Heart right ventricle (tissue), 16 donors: ENCODE measurements around the gene CCNL1. TPM values are rescaled to one million over a fixed set of nuclear protein-coding genes. Genes with fewer than 3 reads are reported as not detected.

ENCODE experiments used
- ATAC-seq, 8 donors: fragments of 200-7000 bp; cut with Tn5 transposase; one replicate each; pipeline ENCODE4 v1.9.1; 2020; ENCODE audit warnings: mild to moderate bottlenecking in 8 of 8, moderate library complexity in 8 of 8, moderate number of reproducible peaks in 1 of 8
- DNase-seq, 2 donors: peaks; one replicate each; pipeline ENCODE4 v3.0.0-alpha.2; 2020
- H3K27ac ChIP-seq, 10 donors: fragments of 200-600 bp; sonication (generic) in 2 of 10; one replicate each; pipeline versions ENCODE4 v1.5.0 to v1.8.0; 2020 to 2022; ENCODE audit warnings: mild to moderate bottlenecking in 3 of 10
- H3K27me3 ChIP-seq, 7 donors: fragments of 200-600 bp; one replicate each; pipeline ENCODE4 v1.8.0; 2021 to 2022; ENCODE audit warnings: mild to moderate bottlenecking in 2 of 7
- H3K36me3 ChIP-seq, 9 donors: fragments of 200-600 bp; sonication (generic) in 1 of 9; one replicate each; pipeline versions ENCODE4 v1.5.0 to v1.8.0; 2020 to 2022; ENCODE audit warnings: mild to moderate bottlenecking in 2 of 9
- H3K4me1 ChIP-seq, 9 donors: fragments of 200-600 bp; sonication (generic) in 1 of 9; one replicate each; pipeline versions ENCODE4 v1.5.0 to v1.8.0; 2020 to 2022; ENCODE audit warnings: mild to moderate bottlenecking in 4 of 9
- H3K4me3 ChIP-seq, 10 donors: fragments of 200-600 bp; sonication (generic) in 2 of 10; one replicate each; pipeline versions ENCODE4 v1.5.0 to v1.8.0; 2020 to 2022; ENCODE audit warnings: mild to moderate bottlenecking in 7 of 10, moderate library complexity in 2 of 10
- H3K9me3 ChIP-seq, 11 donors: fragments of 200-600 bp in 10 of 11; sonication (generic) in 2 of 11; one replicate each; pipeline versions ENCODE4 v1.5.0 to v1.8.0; 2013 to 2022; ENCODE audit warnings: mild to moderate bottlenecking in 2 of 11, control low read depth in 1 of 11, moderate library complexity in 1 of 11
- CTCF ChIP-seq, 9 donors: fragments of 200-600 bp; sonication (generic) in 2 of 9; IDR thresholded peaks; one replicate each; pipeline versions ENCODE4 v1.5.0 to v1.8.0; 2021 to 2022; ENCODE audit warnings: antibody characterized with exemption in 9 of 9, mild to moderate bottlenecking in 5 of 9, moderate library complexity in 1 of 9
- WGBS, 2 donors: extraction: QIAGEN DNeasy Blood & Tissue Kit; methylation state at CpG; one replicate each; pipeline ENCODE4 v1.1.7; 2013; ENCODE audit warnings: inconsistent platforms in 1 of 2; 5-methylcytosine and 5-hydroxymethylcytosine counted together
- intact Hi-C, 10 donors: fragments of 100-400 bp; cut with DNase I; formaldehyde crosslinking; loops; one replicate each; pipeline versions ENCODE4 v1.11.1 to v1.14.2; 2022
- polyA plus RNA-seq, 2 donors: library from polyadenylated mRNA; stranded (reverse); fragments of 200-250 nt; gene quantifications; one replicate each; pipeline ENCODE4 v1.2.3, GENCODE V29; 2013
- total RNA-seq, 10 donors: library from RNA; stranded (reverse); fragmentation: NEBNext Ultra II Directional in 3 of 10; extraction: Animal tissue kit (Norgen Biotek cat#: 25700) in 3 of 10; gene quantifications; one replicate each; pipeline versions ENCODE4 v1.2.1 to v1.2.4, GENCODE V29; 2021 to 2023
- donor health status: Arrhythmogenic right ventricular cardiomyopathy.
- donor health status: ischemic (EF 13 %, LVEDD 7.1; RV severe dilation, severe dysfunction).
- donor health status: healthy with polysubstance abuse.
- donor health status: DM: no; HTN: yes; CAD: no.
- donor health status: DM: no; HTN: no; CAD: no.
- donor health status: ischemic (EF 25% LVEDD 6.9; RV normal size, moderate dysfunction).
- donor health status: ischemic (EF 25% LVEDD 5.7; RV mildly dilated, moderate dysfunction).
- donor health status: healthy.
- donor health status: DM: yes; HTN: yes; CAD: no.
- donor health status: Ischemic cardiomyopathy.
- donor health status: ischemic (EF 35%, LVEDD 5.7; RV mildly dilated, moderate dysfunction).
- donor health status: nonischemic (EF 11% LVEDD 7.7; RV severe dilation, severe dysfunction).
- donor health status: DM: yes; HTN: yes; CAD: no.
- donor health status: PGD.
- donor health status: ischemic (EF 29% LVEDD 5.4; RV normal size, mild dysfunction).
- donor health status: nonischemic (EF 23%, LVEDD 6.1; RV moderate dilation, normal function).

The CCNL1 gene
- total and polyA plus RNA-seq, 12 donors: 19.1 to 77.3 (median 24.7) TPM

GRCh38 chr3:157127268-157127667 lies 32.7 kb downstream of the CCNL1 start:
- H3K4me3 ChIP-seq: no peak overlapping the region
- ATAC-seq (no peak), DNase-seq (no peak)
- no peaks in the 10 kb centered on the region for H3K27me3 ChIP-seq
- intact Hi-C loops: loop anchor here in 1 of 10 donors (5.0 kb wide), 1 partner anchor 45 kb away; no protein-coding TSS in a partner anchor
- H3K36me3 ChIP-seq: no peaks in the 10 kb centered on the region
- peak overlapping the region in 9 of 10 donors; percentile 70 to 90 (median 84) for H3K27ac ChIP-seq
- no peak for TF ChIP-seq CTCF (IDR thresholded peaks at IDR 0.05)
- peaks cover 0 to 54% (median 36%) of the 10 kb centered on the region in 9 donors for H3K4me1 ChIP-seq
- H3K9me3 ChIP-seq: no peaks in the 10 kb centered on the region
- WGBS, 2 donors: 93 to 96% methylated on average over 5 of the region's 5 CpGs

GRCh38 chr3:157126365-157126764 lies 33.6 kb downstream of the CCNL1 start:
- Histone ChIP-seq H3K27ac (no peak overlapping the region), H3K4me3 (no peak overlapping the region), H3K27me3 (no peaks in the 10 kb centered on the region), H3K36me3 (no peaks in the 10 kb centered on the region), H3K9me3 (no peaks in the 10 kb centered on the region), H3K4me1 (peaks cover 0 to 49% (median 37%) of the 10 kb centered on the region in 9 donors)
- WGBS, 2 donors: 100% methylated on average over 1 of the region's 1 CpG
- ATAC-seq (no peak), DNase-seq (no peak)
- no peak for TF ChIP-seq CTCF (IDR thresholded peaks at IDR 0.05)
- intact Hi-C loops: loop anchor here in 1 of 10 donors (5.0 kb wide), 1 partner anchor 44 kb away; no protein-coding TSS in a partner anchor

- ATAC-seq (no peak), DNase-seq (no peak)
- Histone ChIP-seq H3K4me3 (no peak overlapping the region), H3K27ac (no peak overlapping the region), H3K9me3 (no peaks in the 10 kb centered on the region), H3K4me1 (peaks cover 0 to 41% (median 26%) of the 10 kb centered on the region in 9 donors), H3K36me3 (no peaks in the 10 kb centered on the region), H3K27me3 (no peaks in the 10 kb centered on the region)
- no peak for TF ChIP-seq CTCF (IDR thresholded peaks at IDR 0.05)
- intact Hi-C loops: loop anchor here in 1 of 10 donors (5.0 kb wide), 1 partner anchor 43 kb away; no protein-coding TSS in a partner anchor
These were observed 34.8 kb downstream of the CCNL1 start for GRCh38 chr3:157125101-157125500.

- DNase-seq: no peak
- H3K27ac ChIP-seq: no peak overlapping the region
- ATAC-seq: no peak
- no peaks in the 10 kb centered on the region for H3K36me3 ChIP-seq
- H3K4me3 ChIP-seq: no peak overlapping the region
- intact Hi-C loops: no loop called here
- no peaks in the 10 kb centered on the region for H3K27me3 ChIP-seq
- H3K9me3 ChIP-seq: no peaks in the 10 kb centered on the region
- H3K4me1 ChIP-seq: peaks cover 0 to 26% (median 13%) of the 10 kb centered on the region in 9 donors
- no peak for TF ChIP-seq CTCF (IDR thresholded peaks at IDR 0.05)
These were observed 36.3 kb downstream of the CCNL1 start for GRCh38 chr3:157123621-157124020.
